Endothelial cell (in vitro differentiated cells): ENCODE data around the gene C9orf43. TPM values are rescaled to one million over a fixed set of nuclear protein-coding genes. Genes with fewer than 3 reads are reported as not detected.

ENCODE experiments used
- DNase-seq: peaks from one replicate; pipeline ENCODE4 v3.0.0; 2021; ENCODE audit warnings: low spot score
- H3K27ac Mint-ChIP-seq: one replicate; pipeline ENCODE4 v1.8.0; 2021; ENCODE audit warnings: mixed read lengths, inconsistent platforms; ENCODE audit not compliant: unreplicated experiment
- H3K27me3 Mint-ChIP-seq: one replicate; pipeline ENCODE4 v1.8.0; 2021; ENCODE audit warnings: mild to moderate bottlenecking, moderate library complexity, mixed read lengths, inconsistent platforms; ENCODE audit not compliant: unreplicated experiment
- H3K36me3 Mint-ChIP-seq: one replicate; pipeline ENCODE4 v1.8.0; 2021; ENCODE audit warnings: mild to moderate bottlenecking, low read depth, mixed read lengths, inconsistent platforms; ENCODE audit not compliant: unreplicated experiment
- H3K4me1 Mint-ChIP-seq: one replicate; pipeline ENCODE4 v1.8.0; 2021; ENCODE audit warnings: mild to moderate bottlenecking, mixed read lengths, inconsistent platforms; ENCODE audit not compliant: unreplicated experiment
- H3K4me3 Mint-ChIP-seq: one replicate; pipeline ENCODE4 v1.8.0; 2021; ENCODE audit warnings: mild to moderate bottlenecking, mixed read lengths, inconsistent platforms; ENCODE audit not compliant: unreplicated experiment
- H3K9me3 Mint-ChIP-seq: one replicate; pipeline ENCODE4 v1.8.0; 2021; ENCODE audit warnings: mixed read lengths, inconsistent platforms; ENCODE audit not compliant: unreplicated experiment
- CTCF ChIP-seq: fragments of 200-600 bp; sonication (generic); IDR thresholded peaks from one replicate; pipeline ENCODE4 v1.5.0; 2021; ENCODE audit warnings: antibody characterized with exemption; ENCODE audit not compliant: unreplicated experiment
- total RNA-seq: library from RNA; stranded (reverse); fragmentation: NEBNext Ultra II Directional; extraction: Animal tissue kit (Norgen Biotek cat#: 25700); gene quantifications from one replicate; pipeline ENCODE4 v1.2.1, GENCODE V29; 2021; ENCODE audit not compliant: unreplicated experiment

The C9orf43 gene
- total RNA-seq, 1 donor from 2014 or later = 0.92 TPM

GRCh38 chr9:113409883-113410206, 702 bp upstream of the C9orf43 start:
- peaks cover 7% of the 10 kb centered on the region for H3K27me3 Mint-ChIP-seq
- no peak for TF ChIP-seq CTCF
- no peak for DNase-seq
- no peaks in the 10 kb centered on the region for H3K9me3 Mint-ChIP-seq
- peaks cover 21% of the 10 kb centered on the region for H3K36me3 Mint-ChIP-seq
- H3K4me1 Mint-ChIP-seq = peaks cover 18% of the 10 kb centered on the region
- H3K4me3 Mint-ChIP-seq = peak overlapping the region; percentile 100
- H3K27ac Mint-ChIP-seq = peak overlapping the region; percentile 100

GRCh38 chr9:113416149-113416721, 5.7 kb downstream of the C9orf43 start:
- no peak for DNase-seq
- Mint-ChIP-seq H3K9me3 (no peaks in the 10 kb centered on the region), H3K27ac (no peak overlapping the region), H3K4me1 (peaks cover 10% of the 10 kb centered on the region), H3K4me3 (no peak overlapping the region), H3K36me3 (no peaks in the 10 kb centered on the region), H3K27me3 (no peaks in the 10 kb centered on the region)
- TF ChIP-seq CTCF = no peak

- DNase-seq = no peak
- Mint-ChIP-seq H3K27ac (no peak overlapping the region), H3K4me1 (peaks cover 10% of the 10 kb centered on the region), H3K9me3 (no peaks in the 10 kb centered on the region), H3K36me3 (no peaks in the 10 kb centered on the region), H3K27me3 (no peaks in the 10 kb centered on the region), H3K4me3 (no peak overlapping the region)
- no peak for TF ChIP-seq CTCF
These were observed 6.8 kb downstream of the C9orf43 start for GRCh38 chr9:113417370-113417769.

- Mint-ChIP-seq H3K4me3 (no peak overlapping the region), H3K36me3 (no peaks in the 10 kb centered on the region), H3K4me1 (peaks cover 27% of the 10 kb centered on the region), H3K27ac (no peak overlapping the region), H3K27me3 (peaks cover 2% of the 10 kb centered on the region), H3K9me3 (no peaks in the 10 kb centered on the region)
- no peak for DNase-seq
- TF ChIP-seq CTCF = no peak
These were observed 11.2 kb downstream of the C9orf43 start for GRCh38 chr9:113421726-113422125.

GRCh38 chr9:113425072-113425471, 14.5 kb downstream of the C9orf43 start:
- Mint-ChIP-seq H3K4me3 (peak overlapping the region; percentile 78), H3K27ac (peak overlapping the region; percentile 80), H3K9me3 (no peaks in the 10 kb centered on the region), H3K36me3 (no peaks in the 10 kb centered on the region), H3K4me1 (peaks cover 18% of the 10 kb centered on the region), H3K27me3 (peaks cover 4% of the 10 kb centered on the region)
- no peak for TF ChIP-seq CTCF
- DNase-seq = peak; percentile 20
